Astrocyte (in vitro differentiated cells and primary cell): ENCODE results near the gene KCNJ18.

Experiments used
- EZH2 ChIP-seq: IDR thresholded peaks from 2 replicates; pipeline ENCODE4 v1.6.1; 2012; ENCODE audit warnings: mild to moderate bottlenecking, low read length, inconsistent platforms; ENCODE audit not compliant: insufficient read depth
- TF ChIP-seq, protein P1 (sequence below): IDR thresholded peaks from 2 replicates; pipeline ENCODE4 v1.5.1; 2011; ENCODE audit warnings: low read depth, mild to moderate bottlenecking, inconsistent platforms, low read length, moderate library complexity; ENCODE audit not compliant: insufficient read depth

DNA sequence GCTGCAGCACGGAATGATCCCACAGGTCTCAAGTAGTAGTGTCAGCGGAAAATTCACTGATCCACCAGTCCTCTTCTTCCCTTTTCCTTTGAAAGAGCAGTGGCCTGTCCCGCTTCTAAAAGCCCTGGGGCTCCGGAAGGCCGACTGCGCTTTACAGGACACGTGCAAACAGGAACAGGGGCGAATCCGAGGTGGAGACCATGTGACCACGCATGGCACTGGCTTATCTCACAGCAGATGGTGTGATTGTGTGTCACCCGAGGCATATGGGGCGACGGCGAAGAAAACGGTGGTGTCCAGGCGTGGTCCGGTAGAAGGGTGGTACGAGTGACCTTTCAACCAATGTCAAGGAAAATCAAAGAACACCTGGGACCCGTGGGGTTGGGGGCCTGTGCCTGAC lies 12.0 kb upstream of the KCNJ18 start:
- TF ChIP-seq, protein P1, sequence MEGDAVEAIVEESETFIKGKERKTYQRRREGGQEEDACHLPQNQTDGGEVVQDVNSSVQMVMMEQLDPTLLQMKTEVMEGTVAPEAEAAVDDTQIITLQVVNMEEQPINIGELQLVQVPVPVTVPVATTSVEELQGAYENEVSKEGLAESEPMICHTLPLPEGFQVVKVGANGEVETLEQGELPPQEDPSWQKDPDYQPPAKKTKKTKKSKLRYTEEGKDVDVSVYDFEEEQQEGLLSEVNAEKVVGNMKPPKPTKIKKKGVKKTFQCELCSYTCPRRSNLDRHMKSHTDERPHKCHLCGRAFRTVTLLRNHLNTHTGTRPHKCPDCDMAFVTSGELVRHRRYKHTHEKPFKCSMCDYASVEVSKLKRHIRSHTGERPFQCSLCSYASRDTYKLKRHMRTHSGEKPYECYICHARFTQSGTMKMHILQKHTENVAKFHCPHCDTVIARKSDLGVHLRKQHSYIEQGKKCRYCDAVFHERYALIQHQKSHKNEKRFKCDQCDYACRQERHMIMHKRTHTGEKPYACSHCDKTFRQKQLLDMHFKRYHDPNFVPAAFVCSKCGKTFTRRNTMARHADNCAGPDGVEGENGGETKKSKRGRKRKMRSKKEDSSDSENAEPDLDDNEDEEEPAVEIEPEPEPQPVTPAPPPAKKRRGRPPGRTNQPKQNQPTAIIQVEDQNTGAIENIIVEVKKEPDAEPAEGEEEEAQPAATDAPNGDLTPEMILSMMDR = no peak
- no peak for TF ChIP-seq EZH2
